ENCODE measurements around the gene RNF14.

RNF14 gene

GRCh38 chr5:141945511-141946051 is 23.3 kb upstream of the RNF14 start:
- ChIA-PET CTCF (interaction anchor here (1.0 to 1.7 kb wide), 3 partner anchors 15 to 254 kb away, joined by 3 to 6 read pairs (median 5); no protein-coding TSS in a partner anchor), POLR2A (interaction anchor here (1.1 to 1.7 kb wide), 2 partner anchors 22 to 24 kb away, joined by 3 to 5 read pairs; partner anchors contain the start of genes DELE1 and RNF14)
- no peak overlapping the region for H3K27ac ChIP-seq (ENCODE audit: extremely low read depth, low read depth, low read length)
- H3K4me1 ChIP-seq (ENCODE audit: control insufficient read depth, insufficient read depth, low read length): no peaks in the 10 kb centered on the region
- TF ChIP-seq ZNF449 (tag by site-specific recombination; IDR thresholded peaks at IDR 0.05): 0 out of 2 replicates have a peak, but pooled peaks have one; percentile 55
- TF ChIP-seq TRIM28 (IDR thresholded peaks at IDR 0.05; ENCODE audit: borderline replicate concordance, low read length): no peak
- TF ChIP-seq ZNF211 (tag by site-specific recombination; IDR thresholded peaks at IDR 0.05; ENCODE audit: low read depth): no peak
- TF ChIP-seq ZNF132 (tag by site-specific recombination; IDR thresholded peaks at IDR 0.05; ENCODE audit: borderline replicate concordance): no peak
- no peak for TF ChIP-seq ZFP69B (tag by site-specific recombination; IDR thresholded peaks at IDR 0.05)
- H3K36me3 ChIP-seq (ENCODE audit: control insufficient read depth in 2 of 2, insufficient read depth in 1 of 2, low read length in 2 of 2): peaks cover 0 to under 1% of the 10 kb centered on the region in 2 experiments; a peak in 1 of 3 replicates
- no peak overlapping the region for H3K4me3 ChIP-seq (ENCODE audit: low read depth, low read length)
- no peaks in the 10 kb centered on the region for H3K9me3 ChIP-seq (ENCODE audit: control insufficient read depth, insufficient read depth, low read depth, low read length)

GRCh38 chr5:141947316-141947715 is 21.6 kb upstream of the RNF14 start:
- H3K36me3 ChIP-seq (ENCODE audit: control insufficient read depth in 2 of 2, insufficient read depth in 1 of 2, low read length in 2 of 2): no peaks in the 10 kb centered on the region
- no peak overlapping the region for H3K4me3 ChIP-seq (ENCODE audit: low read depth, low read length)
- ChIA-PET CTCF (interaction anchor here (0.9 to 3.0 kb wide), 5 partner anchors 14 to 246 kb away, joined by 3 to 24 read pairs (median 3); partner anchors contain the start of genes DELE1 and RNF14), POLR2A (interaction anchor here (2.1 kb wide), 1 partner anchor 24 kb away, joined by 6 read pairs; the partner anchor contains the start of gene DELE1)
- no peak overlapping the region for H3K27ac ChIP-seq (ENCODE audit: extremely low read depth, low read depth, low read length)
- no peaks in the 10 kb centered on the region for H3K9me3 ChIP-seq (ENCODE audit: control insufficient read depth, insufficient read depth, low read depth, low read length)
- no peaks in the 10 kb centered on the region for H3K4me1 ChIP-seq (ENCODE audit: control insufficient read depth, insufficient read depth, low read length)
- no peak for TF ChIP-seq HOXD13 (CRISPR knock-in tag; IDR thresholded peaks at IDR 0.05; ENCODE audit: borderline replicate concordance)
- TF ChIP-seq ZNF121 (tag by site-specific recombination; IDR thresholded peaks at IDR 0.05): no peak
- TF ChIP-seq BCL6B (tag by site-specific recombination; IDR thresholded peaks at IDR 0.05): no peak
- TF ChIP-seq RBAK (tag by site-specific recombination; IDR thresholded peaks at IDR 0.05): no peak
- TF ChIP-seq TCF7L2 (IDR thresholded peaks at IDR 0.05; ENCODE audit: borderline replicate concordance, low read depth, low read length): no peak
- TF ChIP-seq PBX3 (CRISPR knock-in tag; IDR thresholded peaks at IDR 0.05): no peak
- no peak for TF ChIP-seq ZNF488 (tag by site-specific recombination; IDR thresholded peaks at IDR 0.05)
- no peak for TF ChIP-seq PRDM10 (tag by site-specific recombination; IDR thresholded peaks at IDR 0.05)
- no peak for TF ChIP-seq ZNF398 (tag by site-specific recombination; IDR thresholded peaks at IDR 0.05)
- no peak for TF ChIP-seq ZNF23 (tag by site-specific recombination; IDR thresholded peaks at IDR 0.05; ENCODE audit: borderline replicate concordance)
- TF ChIP-seq ZSCAN4 (tag by site-specific recombination; IDR thresholded peaks at IDR 0.05): no peak

Data from HEK293 (cell line).